ENCODE measurements around the gene MCM5. TPM values are rescaled to one million over a fixed set of nuclear protein-coding genes. Genes with fewer than 3 reads are reported as not detected.
"Not testable (repeated sequence)": the region's sequence is repeated elsewhere in the genome, so short reads cannot be mapped to it uniquely, and the experiment has no call there.

Gene MCM5
- polyA plus RNA-seq, 1 donor, result 26.2 TPM

- no peak for DNase-seq (ENCODE audit: low read depth)
These were observed 20.6 kb upstream of the MCM5 start for GRCh38 chr22:35379146-35379993.

- DNase-seq (ENCODE audit: low read depth), result no peak
These were observed 19.9 kb upstream of the MCM5 start for GRCh38 chr22:35380013-35380412.

GRCh38 chr22:35380537-35381423 lies 19.2 kb upstream of the MCM5 start, which contains the start of gene HMOX1:
Gene HMOX1, plus strand, starts transcription at chr22:35381096. Its CDS starts 78 bp downstream, at chr22:35381174.
- peak; percentile 44 for DNase-seq (ENCODE audit: low read depth)

GRCh38 chr22:35381424-35382009 lies 18.4 kb upstream of the MCM5 start:
- no peak for DNase-seq (ENCODE audit: low read depth)

- no peak for DNase-seq (ENCODE audit: low read depth)
These were observed 16.3 kb upstream of the MCM5 start for GRCh38 chr22:35383679-35384071.

- DNase-seq (ENCODE audit: low read depth), result no peak
These were observed 15.4 kb upstream of the MCM5 start for GRCh38 chr22:35384527-35384926.

- DNase-seq (ENCODE audit: low read depth), result no peak
These were observed 14.9 kb upstream of the MCM5 start for GRCh38 chr22:35384975-35385588.

GRCh38 chr22:35386670-35387288 lies 13.2 kb upstream of the MCM5 start:
- DNase-seq (ENCODE audit: low read depth), result no peak

GRCh38 chr22:35390933-35391332 lies 9.0 kb upstream of the MCM5 start:
- DNase-seq (ENCODE audit: low read depth), result no peak

- DNase-seq (ENCODE audit: low read depth), result no peak
These were observed 7.6 kb upstream of the MCM5 start for GRCh38 chr22:35392357-35392756.

GRCh38 chr22:35393116-35394010 lies 6.6 kb upstream of the MCM5 start:
- no peak for DNase-seq (ENCODE audit: low read depth)

- no peak for DNase-seq (ENCODE audit: low read depth)
These were observed 6.0 kb upstream of the MCM5 start for GRCh38 chr22:35394011-35394312.

- DNase-seq (ENCODE audit: low read depth), result no peak
These were observed 5.0 kb upstream of the MCM5 start for GRCh38 chr22:35394810-35395563.

- DNase-seq (ENCODE audit: low read depth), result not testable (repeated sequence)
These were observed 3.3 kb upstream of the MCM5 start for GRCh38 chr22:35396622-35397021.

GRCh38 chr22:35397095-35397904 lies 2.6 kb upstream of the MCM5 start:
- DNase-seq (ENCODE audit: low read depth), result no peak

GRCh38 chr22:35398591-35398973 lies 1.4 kb upstream of the MCM5 start:
- DNase-seq (ENCODE audit: low read depth), result no peak

- DNase-seq (ENCODE audit: low read depth), result no peak
These were observed 744 bp upstream of the MCM5 start for GRCh38 chr22:35399114-35399677.

GRCh38 chr22:35400501-35400790 lies 506 bp downstream of the MCM5 start:
- no peak for DNase-seq (ENCODE audit: low read depth)

GRCh38 chr22:35401863-35402262 lies 1.9 kb downstream of the MCM5 start:
- DNase-seq (ENCODE audit: low read depth), result no peak
